HG03354 (cell line): Measurements from ENCODE around the gene WDCP.
A peak's percentile ranks its signal among the peaks of the same experiment; 100 is the strongest.
"Not testable (repeated sequence)": the region's sequence is repeated elsewhere in the genome, so short reads cannot be mapped to it uniquely, and the experiment has no call there.

Experiments used
- ATAC-seq: cut with Tn5 transposase; IDR thresholded peaks from one replicate; pipeline ENCODE4 v1.9.1; 2021; ENCODE audit warnings: mild to moderate bottlenecking; ENCODE audit not compliant: unreplicated experiment, poor library complexity, severe bottlenecking

Gene WDCP

GRCh38 chr2:24072259-24072658 is 25.1 kb upstream of the WDCP start:
- ATAC-seq = no peak

GRCh38 chr2:24065341-24065740 is 18.1 kb upstream of the WDCP start:
- no peak for ATAC-seq

GRCh38 chr2:24058564-24059271 is 11.5 kb upstream of the WDCP start:
- ATAC-seq = no peak

GRCh38 chr2:24055750-24056149 is 8.6 kb upstream of the WDCP start:
- ATAC-seq = no peak

- ATAC-seq = no peak
Observed at GRCh38 chr2:24054366-24055010, 7.3 kb upstream of the WDCP start.

GRCh38 chr2:24052951-24053350 is 5.8 kb upstream of the WDCP start:
- no peak for ATAC-seq

- ATAC-seq = no peak
Observed at GRCh38 chr2:24051833-24052232, 4.6 kb upstream of the WDCP start.

GRCh38 chr2:24050041-24050979 is 3.1 kb upstream of the WDCP start:
- ATAC-seq = no peak

- ATAC-seq = peak; percentile 18
Observed at GRCh38 chr2:24049485-24050021, 2.4 kb upstream of the WDCP start, which contains the start of gene FKBP1B. FKBP1B (plus strand) TSS chr2:24049741; CDS start chr2:24049850, 109 bp downstream.

- ATAC-seq = no peak
Observed at GRCh38 chr2:24048769-24049484, 1.7 kb upstream of the WDCP start.

- ATAC-seq = no peak
Observed at GRCh38 chr2:24047703-24048033, 477 bp upstream of the WDCP start.

GRCh38 chr2:24046599-24046929 is 627 bp downstream of the WDCP start:
- ATAC-seq = no peak

GRCh38 chr2:24045511-24046508 is 1.4 kb downstream of the WDCP start:
- no peak for ATAC-seq

- ATAC-seq = not testable (repeated sequence)
Observed at GRCh38 chr2:24043133-24043532, 4.1 kb downstream of the WDCP start.

- no peak for ATAC-seq
Observed at GRCh38 chr2:24040511-24040910, 6.7 kb downstream of the WDCP start.

GRCh38 chr2:24038786-24039499 is 8.2 kb downstream of the WDCP start:
- no peak for ATAC-seq

- no peak for ATAC-seq
Observed at GRCh38 chr2:24026233-24026632, 21.0 kb downstream of the WDCP start.
